H9 (cell line): ENCODE data around the gene OCIAD2. TPM values are rescaled to one million over a fixed set of nuclear protein-coding genes. Genes with fewer than 3 reads are reported as not detected.

Source experiments
- DNase-seq: peaks from one replicate; pipeline ENCODE4 v3.0.0-alpha.2; 2017
- H2AFZ ChIP-seq: one replicate; pipeline ENCODE4 v1.6.1; 2013; ENCODE audit warnings: mild to moderate bottlenecking, low read length, control low read depth, moderate library complexity
- H2AK5ac ChIP-seq: 2 replicates; pipeline ENCODE4 v1.6.1; 2013; ENCODE audit warnings: low read length, control low read depth, mixed read lengths; ENCODE audit not compliant: insufficient read length
- H2BK120ac ChIP-seq: one replicate; pipeline ENCODE4 v1.6.1; 2013; ENCODE audit warnings: low read depth, mild to moderate bottlenecking, low read length, control low read depth, inconsistent platforms; ENCODE audit not compliant: poor library complexity, severe bottlenecking
- H2BK12ac ChIP-seq: 2 replicates; pipeline ENCODE4 v1.6.1; 2013; ENCODE audit warnings: low read length, control low read depth, mixed read lengths, low read depth; ENCODE audit not compliant: insufficient read length
- H2BK15ac ChIP-seq: 2 replicates; pipeline ENCODE4 v1.6.1; 2013; ENCODE audit warnings: low read depth, low read length, control low read depth
- H2BK20ac ChIP-seq: one replicate; pipeline ENCODE4 v1.6.1; 2013; ENCODE audit warnings: low read depth, mild to moderate bottlenecking, low read length, control low read depth, inconsistent platforms; ENCODE audit not compliant: poor library complexity, severe bottlenecking
- H2BK5ac ChIP-seq: 2 replicates; pipeline ENCODE4 v1.6.1; 2013; ENCODE audit warnings: low read length, control low read depth, mixed read lengths; ENCODE audit not compliant: insufficient read length
- H3K14ac ChIP-seq: 2 replicates; pipeline ENCODE4 v1.6.1; 2013; ENCODE audit warnings: low read length, control low read depth; ENCODE audit not compliant: insufficient read depth
- H3K18ac ChIP-seq: 2 replicates; pipeline ENCODE4 v1.6.1; 2013; ENCODE audit warnings: low read depth, mild to moderate bottlenecking, mixed read lengths, low read length, control low read depth; ENCODE audit not compliant: insufficient read length
- H3K23ac ChIP-seq: 2 replicates; pipeline ENCODE4 v1.6.1; 2013; ENCODE audit warnings: low read length, control low read depth, mixed read lengths, low read depth; ENCODE audit not compliant: insufficient read length
- H3K23me2 ChIP-seq: 2 replicates; pipeline ENCODE4 v1.6.1; 2013; ENCODE audit warnings: low read depth, mild to moderate bottlenecking, mixed read lengths, low read length, control low read depth; ENCODE audit not compliant: insufficient read length, poor library complexity, severe bottlenecking
- H3K27ac ChIP-seq: 2 replicates; pipeline ENCODE4 v1.5.1; 2013; ENCODE audit warnings: low read length, control low read depth, mixed read lengths, low read depth; ENCODE audit not compliant: insufficient read length
- H3K27me3 ChIP-seq: 2 replicates; pipeline ENCODE4 v1.6.1; 2013; ENCODE audit warnings: low read length, control low read depth, inconsistent platforms; ENCODE audit not compliant: insufficient read depth
- H3K4ac ChIP-seq: 2 replicates; pipeline ENCODE4 v1.6.1; 2013; ENCODE audit warnings: low read depth, mild to moderate bottlenecking, control low read depth, inconsistent platforms, low read length, moderate library complexity
- H3K4me1 ChIP-seq: 2 replicates; pipeline ENCODE4 v1.6.1; 2013; ENCODE audit warnings: low read length, control low read depth, inconsistent platforms; ENCODE audit not compliant: insufficient read depth
- H3K4me2 ChIP-seq: 2 replicates; pipeline ENCODE4 v1.6.1; 2013; ENCODE audit warnings: low read length, control low read depth, mixed read lengths; ENCODE audit not compliant: insufficient read length, insufficient read depth
- H3K56ac ChIP-seq: 2 replicates; pipeline ENCODE4 v1.6.1; 2013; ENCODE audit warnings: low read depth, mild to moderate bottlenecking, mixed read lengths, low read length, control low read depth; ENCODE audit not compliant: insufficient read length
- H3K79me1 ChIP-seq: 2 replicates; pipeline ENCODE4 v1.6.1; 2013; ENCODE audit warnings: low read depth, mild to moderate bottlenecking, moderate library complexity, low read length, control low read depth, inconsistent platforms; ENCODE audit not compliant: insufficient read depth, poor library complexity, severe bottlenecking
- H3K79me2 ChIP-seq: 2 replicates; pipeline ENCODE4 v1.6.1; 2013; ENCODE audit warnings: low read length, control low read depth, inconsistent platforms; ENCODE audit not compliant: insufficient read depth
- H3K9ac ChIP-seq: 2 replicates; pipeline ENCODE4 v1.6.1; 2013; ENCODE audit warnings: low read length, control low read depth, mixed read lengths; ENCODE audit not compliant: insufficient read length; ENCODE audit errors: extremely low read depth
- H3K9me3 ChIP-seq: one replicate; pipeline ENCODE4 v1.6.1; 2013; ENCODE audit warnings: low read depth, low read length, inconsistent platforms; ENCODE audit not compliant: control insufficient read depth
- H3T11ph ChIP-seq: one replicate; pipeline ENCODE4 v1.6.1; 2013; ENCODE audit warnings: mild to moderate bottlenecking, low read length, control low read depth, inconsistent platforms
- H4K20me1 ChIP-seq: one replicate; pipeline ENCODE4 v1.6.1; 2013; ENCODE audit not compliant: control insufficient read depth, insufficient read length, insufficient read depth
- H4K5ac ChIP-seq: 2 replicates; pipeline ENCODE4 v1.6.1; 2013; ENCODE audit warnings: low read depth, mild to moderate bottlenecking, mixed read lengths, low read length, control low read depth; ENCODE audit not compliant: insufficient read length
- H4K8ac ChIP-seq: replicated peaks from 2 replicates; pipeline ENCODE4 v1.6.1; 2013; ENCODE audit warnings: low read length, control low read depth, mixed read lengths, low read depth; ENCODE audit not compliant: insufficient read length
- H4K91ac ChIP-seq: 2 replicates; pipeline ENCODE4 v1.6.1; 2013; ENCODE audit warnings: low read depth, mild to moderate bottlenecking, moderate library complexity, mixed read lengths, low read length, control low read depth; ENCODE audit not compliant: insufficient read length
- H3K27ac Mint-ChIP-seq, 3 experiments: 2 replicates in 2 of 3; 3 replicates in 1 of 3; pipeline ENCODE4 v1.8.0; 2020 to 2021; ENCODE audit warnings: mixed read lengths in 3 of 3, mild to moderate bottlenecking in 1 of 3, moderate library complexity in 1 of 3
- H3K27me3 Mint-ChIP-seq: 2 replicates; pipeline ENCODE4 v1.8.0; 2021; ENCODE audit warnings: low read depth, mild to moderate bottlenecking, moderate library complexity, mixed read lengths
- H3K36me3 Mint-ChIP-seq, 3 experiments: 2 replicates in 2 of 3; 3 replicates in 1 of 3; pipeline ENCODE4 v1.8.0; 2020 to 2021; ENCODE audit warnings: low read depth in 3 of 3, mixed read lengths in 3 of 3; ENCODE audit not compliant: insufficient read depth in 1 of 3
- H3K4me1 Mint-ChIP-seq, 2 experiments: 2 replicates each; pipeline ENCODE4 v1.8.0; 2020; ENCODE audit warnings: mixed read lengths in 2 of 2
- H3K4me3 Mint-ChIP-seq, 2 experiments: 2 replicates in 1 of 2; 3 replicates in 1 of 2; pipeline ENCODE4 v1.8.0; 2020 to 2021; ENCODE audit warnings: mild to moderate bottlenecking in 2 of 2, mixed read lengths in 2 of 2, moderate library complexity in 1 of 2
- H3K9me3 Mint-ChIP-seq, 2 experiments: 2 replicates in 1 of 2; 3 replicates in 1 of 2; pipeline ENCODE4 v1.8.0; 2020; ENCODE audit warnings: mild to moderate bottlenecking in 2 of 2, mixed read lengths in 2 of 2, moderate library complexity in 1 of 2
- WGBS: extraction: QIAGEN DNeasy Blood & Tissue Kit; methylation state at CpG from one replicate; pipeline ENCODE4 v1.1.7; 2013; ENCODE audit warnings: missing lambda C conversion rate, low lambda C conversion rate, mixed read lengths; ENCODE audit not compliant: insufficient read length; ENCODE audit errors: extremely low coverage; 5-methylcytosine and 5-hydroxymethylcytosine counted together
- total RNA-seq: library from RNA; stranded (reverse); gene quantifications from 2 replicates; pipeline ENCODE4 v1.2.1, GENCODE V29; 2021
- TF ChIP-seq, protein P1 (sequence below): fragments of 200-600 bp; sonication (generic); conservative IDR thresholded peaks from 3 replicates; pipeline ENCODE4 v1.8.0; 2021; ENCODE audit warnings: antibody characterized with exemption, mild to moderate bottlenecking

OCIAD2 gene
- total RNA-seq, 1 experiment from 2014 or later: 108 TPM

DNA sequence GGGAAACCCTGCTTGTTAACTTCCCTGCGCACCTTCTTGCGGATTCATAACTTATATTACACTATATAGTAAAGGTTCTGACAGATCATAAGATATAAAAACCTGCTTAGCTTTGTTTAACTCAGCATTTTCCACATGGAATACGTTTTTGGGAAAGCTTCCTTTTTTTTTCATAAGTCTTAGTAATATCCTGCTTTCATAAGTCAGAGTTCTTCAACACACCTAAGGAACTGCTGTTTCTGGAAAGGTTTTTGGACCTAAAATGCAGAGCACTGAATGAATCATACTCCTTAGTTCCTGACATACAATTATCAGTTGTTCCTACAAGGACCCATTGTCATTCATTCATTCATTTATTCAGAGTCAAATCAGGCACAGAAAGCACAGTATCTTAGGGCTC lies 32.3 kb upstream of the OCIAD2 start:
- Histone ChIP-seq H3K79me1 (no peaks in the 10 kb centered on the region), H2BK12ac (no peak overlapping the region), H3K4ac (no peak overlapping the region), H3K27ac (no peak overlapping the region), H4K8ac (no peak overlapping the region), H4K20me1 (no peaks in the 10 kb centered on the region), H3K23me2 (no peaks in the 10 kb centered on the region), H3K56ac (no peak overlapping the region), H3K79me2 (no peaks in the 10 kb centered on the region), H2AK5ac (no peak overlapping the region), H2AFZ (no peak overlapping the region), H3K14ac (no peak overlapping the region), H2BK5ac (no peak overlapping the region), H3K4me1 (no peaks in the 10 kb centered on the region), H3K23ac (no peak overlapping the region), H2BK120ac (no peak overlapping the region), H3T11ph (no peak overlapping the region), H4K91ac (no peak overlapping the region), H4K5ac (no peak overlapping the region), H2BK20ac (no peak overlapping the region), H3K27me3 (no peaks in the 10 kb centered on the region), H3K18ac (no peak overlapping the region), H3K9ac (no peak overlapping the region), H2BK15ac (no peak overlapping the region), H3K9me3 (no peaks in the 10 kb centered on the region), H3K4me2 (no peak overlapping the region)
- Mint-ChIP-seq H3K9me3 (peaks cover 4 to 5% of the 10 kb centered on the region in 2 experiments; a peak in 4 of 5 replicates), H3K27ac (no peak overlapping the region), H3K4me3 (no peak overlapping the region), H3K27me3 (peaks cover 6% of the 10 kb centered on the region), H3K36me3 (peaks cover 0 to 4% (median 2%) of the 10 kb centered on the region in 3 experiments; a peak in 2 of 7 replicates), H3K4me1 (peaks cover 0 to 3% of the 10 kb centered on the region in 2 experiments; a peak in 1 of 4 replicates)
- TF ChIP-seq, protein P1, sequence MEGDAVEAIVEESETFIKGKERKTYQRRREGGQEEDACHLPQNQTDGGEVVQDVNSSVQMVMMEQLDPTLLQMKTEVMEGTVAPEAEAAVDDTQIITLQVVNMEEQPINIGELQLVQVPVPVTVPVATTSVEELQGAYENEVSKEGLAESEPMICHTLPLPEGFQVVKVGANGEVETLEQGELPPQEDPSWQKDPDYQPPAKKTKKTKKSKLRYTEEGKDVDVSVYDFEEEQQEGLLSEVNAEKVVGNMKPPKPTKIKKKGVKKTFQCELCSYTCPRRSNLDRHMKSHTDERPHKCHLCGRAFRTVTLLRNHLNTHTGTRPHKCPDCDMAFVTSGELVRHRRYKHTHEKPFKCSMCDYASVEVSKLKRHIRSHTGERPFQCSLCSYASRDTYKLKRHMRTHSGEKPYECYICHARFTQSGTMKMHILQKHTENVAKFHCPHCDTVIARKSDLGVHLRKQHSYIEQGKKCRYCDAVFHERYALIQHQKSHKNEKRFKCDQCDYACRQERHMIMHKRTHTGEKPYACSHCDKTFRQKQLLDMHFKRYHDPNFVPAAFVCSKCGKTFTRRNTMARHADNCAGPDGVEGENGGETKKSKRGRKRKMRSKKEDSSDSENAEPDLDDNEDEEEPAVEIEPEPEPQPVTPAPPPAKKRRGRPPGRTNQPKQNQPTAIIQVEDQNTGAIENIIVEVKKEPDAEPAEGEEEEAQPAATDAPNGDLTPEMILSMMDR: no peak
- no peak for DNase-seq
- no CpG with 5 or more reads among the region's 3 CpGs for WGBS
